Measurements from ENCODE around the gene C1orf122.

C1orf122 gene

DNA sequence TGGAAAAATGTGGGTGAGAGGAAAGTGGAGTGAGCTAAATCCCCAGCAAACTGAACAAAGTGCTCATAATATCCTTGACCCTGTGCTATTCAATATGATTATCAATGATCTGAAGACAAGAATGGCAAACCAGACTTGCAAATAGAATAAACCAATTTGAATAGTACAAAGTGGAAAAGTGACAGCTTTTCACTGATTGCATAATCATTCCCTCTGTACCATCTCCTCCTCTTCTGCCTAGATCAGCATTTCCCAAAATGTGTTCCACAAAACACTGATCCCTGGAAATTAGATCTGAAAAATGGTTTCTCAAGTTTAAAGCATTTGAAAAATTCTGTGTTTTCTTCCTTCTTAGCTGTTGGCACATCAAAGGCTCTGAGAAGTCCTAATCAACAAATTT is 43.7 kb downstream of the C1orf122 start:
- H3K9me3 Mint-ChIP-seq: no peaks in the 10 kb centered on the region
- no peaks in the 10 kb centered on the region for H3K27me3 Mint-ChIP-seq (ENCODE audit: low read depth, poor library complexity)
- H3K4me1 Mint-ChIP-seq: peaks cover 4% of the 10 kb centered on the region
- DNase-seq: no peak
- TF ChIP-seq CTCF (IDR thresholded peaks at IDR 0.05): no peak
- peaks cover 21% of the 10 kb centered on the region for H3K36me3 Mint-ChIP-seq (ENCODE audit: low read depth)
- H3K27ac Mint-ChIP-seq: no peak overlapping the region
- no peak overlapping the region for H3K4me3 Mint-ChIP-seq

GRCh38 chr1:37851782-37852210 is 44.2 kb downstream of the C1orf122 start:
- TF ChIP-seq CTCF (IDR thresholded peaks at IDR 0.05): no peak
- no peak for DNase-seq
- peaks cover 24% of the 10 kb centered on the region for H3K36me3 Mint-ChIP-seq (ENCODE audit: low read depth)
- H3K9me3 Mint-ChIP-seq: no peaks in the 10 kb centered on the region
- no peak overlapping the region for H3K4me3 Mint-ChIP-seq
- H3K27ac Mint-ChIP-seq: no peak overlapping the region
- peaks cover 4% of the 10 kb centered on the region for H3K4me1 Mint-ChIP-seq
- no peaks in the 10 kb centered on the region for H3K27me3 Mint-ChIP-seq (ENCODE audit: low read depth, poor library complexity)

DNA sequence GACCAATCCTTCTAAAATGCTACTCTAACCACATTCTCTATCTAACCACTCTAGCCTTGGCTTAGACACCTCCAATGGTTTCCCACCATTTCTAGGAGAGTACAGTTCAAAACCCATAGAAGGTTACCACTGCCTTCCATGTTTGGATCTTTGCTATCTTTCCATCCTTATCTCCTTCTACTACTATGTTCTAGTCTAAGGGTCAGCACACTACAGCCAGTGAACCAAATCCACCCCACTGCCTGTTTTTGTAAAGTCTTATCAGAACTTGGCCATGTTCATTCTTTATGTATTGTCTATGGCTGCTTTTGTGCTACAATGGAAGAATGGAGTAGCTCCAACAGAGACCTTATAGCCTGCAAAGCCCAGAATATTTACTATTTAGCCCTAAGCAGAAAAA is 45.6 kb downstream of the C1orf122 start:
- Mint-ChIP-seq H3K36me3 (ENCODE audit: low read depth) (peaks cover 33% of the 10 kb centered on the region), H3K27me3 (ENCODE audit: low read depth, poor library complexity) (no peaks in the 10 kb centered on the region), H3K4me3 (no peak overlapping the region), H3K27ac (no peak overlapping the region), H3K9me3 (no peaks in the 10 kb centered on the region), H3K4me1 (peaks cover 16% of the 10 kb centered on the region)
- DNase-seq: no peak
- TF ChIP-seq CTCF (IDR thresholded peaks at IDR 0.05): no peak

GRCh38 chr1:37854406-37854805 is 46.8 kb downstream of the C1orf122 start:
- no peak overlapping the region for H3K4me3 Mint-ChIP-seq
- no peak for TF ChIP-seq CTCF (IDR thresholded peaks at IDR 0.05)

More at GRCh38 chr1:37854406-37854805, 46.8 kb downstream of the C1orf122 start:
- Mint-ChIP-seq H3K27ac (no peak overlapping the region), H3K27me3 (ENCODE audit: low read depth, poor library complexity) (no peaks in the 10 kb centered on the region), H3K9me3 (no peaks in the 10 kb centered on the region), H3K36me3 (ENCODE audit: low read depth) (peaks cover 33% of the 10 kb centered on the region), H3K4me1 (peaks cover 23% of the 10 kb centered on the region)
- DNase-seq: no peak
